HFF-Myc (cell line): Measurements from ENCODE around the gene RIC8A.

Experiments
- DNase-seq: peaks from one replicate; pipeline ENCODE4 v3.0.0-alpha.2; 2011; ENCODE audit warnings: low read depth; ENCODE audit errors: extremely low read depth
- H3K4me3 ChIP-seq: replicated peaks from 2 replicates; pipeline ENCODE4 v1.5.1; 2011; ENCODE audit warnings: low read depth, mild to moderate bottlenecking, control low read depth, low read length
- TF ChIP-seq, protein P1 (sequence below): IDR thresholded peaks from 2 replicates; pipeline ENCODE4 v1.5.1; 2012; ENCODE audit warnings: mild to moderate bottlenecking, low read depth, low read length, control low read depth; ENCODE audit errors: missing control alignments

RIC8A gene

DNA sequence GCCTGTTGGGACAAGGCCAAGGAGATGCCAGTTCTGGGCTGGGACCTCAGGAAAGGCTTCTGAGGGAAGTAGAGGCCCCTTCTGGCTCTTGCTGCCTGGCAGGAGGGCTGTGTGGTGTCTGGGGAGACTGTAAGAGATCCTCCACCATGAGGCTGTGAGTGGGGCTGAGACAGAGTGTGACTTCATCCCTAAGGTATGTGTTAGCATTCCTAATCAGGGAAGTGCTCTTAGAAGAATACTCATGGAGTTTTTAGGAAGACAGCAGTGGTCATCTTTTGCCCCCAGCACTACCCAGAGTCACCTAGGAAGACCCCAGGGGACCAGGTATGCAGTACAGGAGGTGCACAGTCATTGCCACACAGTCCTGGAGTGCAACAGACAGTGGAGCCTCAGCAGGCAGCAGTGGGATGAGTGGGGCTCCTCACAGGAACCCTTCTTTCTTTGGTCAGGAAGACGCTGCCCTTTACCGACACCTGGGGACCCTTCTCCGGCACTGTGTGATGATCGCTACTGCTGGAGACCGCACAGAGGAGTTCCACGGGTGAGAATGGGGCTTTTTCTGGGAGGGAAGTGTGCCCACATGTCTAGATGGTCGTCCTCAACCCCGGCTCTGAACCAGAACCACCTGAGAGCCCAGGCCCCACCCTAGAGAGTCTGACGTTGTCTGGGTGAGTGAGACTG, 2.8 kb downstream of the RIC8A start:
- TF ChIP-seq, protein P1, sequence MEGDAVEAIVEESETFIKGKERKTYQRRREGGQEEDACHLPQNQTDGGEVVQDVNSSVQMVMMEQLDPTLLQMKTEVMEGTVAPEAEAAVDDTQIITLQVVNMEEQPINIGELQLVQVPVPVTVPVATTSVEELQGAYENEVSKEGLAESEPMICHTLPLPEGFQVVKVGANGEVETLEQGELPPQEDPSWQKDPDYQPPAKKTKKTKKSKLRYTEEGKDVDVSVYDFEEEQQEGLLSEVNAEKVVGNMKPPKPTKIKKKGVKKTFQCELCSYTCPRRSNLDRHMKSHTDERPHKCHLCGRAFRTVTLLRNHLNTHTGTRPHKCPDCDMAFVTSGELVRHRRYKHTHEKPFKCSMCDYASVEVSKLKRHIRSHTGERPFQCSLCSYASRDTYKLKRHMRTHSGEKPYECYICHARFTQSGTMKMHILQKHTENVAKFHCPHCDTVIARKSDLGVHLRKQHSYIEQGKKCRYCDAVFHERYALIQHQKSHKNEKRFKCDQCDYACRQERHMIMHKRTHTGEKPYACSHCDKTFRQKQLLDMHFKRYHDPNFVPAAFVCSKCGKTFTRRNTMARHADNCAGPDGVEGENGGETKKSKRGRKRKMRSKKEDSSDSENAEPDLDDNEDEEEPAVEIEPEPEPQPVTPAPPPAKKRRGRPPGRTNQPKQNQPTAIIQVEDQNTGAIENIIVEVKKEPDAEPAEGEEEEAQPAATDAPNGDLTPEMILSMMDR: no peak
- peak overlapping the region; percentile 70 for H3K4me3 ChIP-seq
- DNase-seq: peak; percentile 35

DNA sequence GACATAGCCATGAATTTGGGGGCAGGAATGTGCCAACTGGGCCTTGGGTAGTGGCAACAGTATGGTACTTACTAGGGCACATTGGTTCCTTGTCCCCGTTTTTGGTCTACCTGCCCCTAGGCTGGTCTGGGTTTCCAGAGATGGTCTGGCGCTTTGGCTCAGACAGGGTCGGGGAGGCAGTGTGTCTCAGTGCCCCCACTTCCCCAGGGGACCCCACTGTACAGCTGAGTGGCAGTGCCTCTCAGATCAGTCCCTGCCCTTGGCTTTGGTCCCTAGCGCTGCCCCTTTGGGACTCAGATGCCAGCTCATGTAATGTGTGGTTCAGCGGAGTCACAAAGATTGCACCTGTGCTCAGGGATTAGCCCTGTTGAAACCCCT, 3.3 kb downstream of the RIC8A start:
- DNase-seq: no peak
- TF ChIP-seq, protein P1: no peak
- H3K4me3 ChIP-seq: peak overlapping the region; percentile 70; the same call in 1 of the 2 replicates

GRCh38 chr11:211295-211694, 3.8 kb downstream of the RIC8A start:
- DNase-seq: no peak
- TF ChIP-seq, protein P1: no peak

GRCh38 chr11:211741-212140, 4.2 kb downstream of the RIC8A start:
- TF ChIP-seq, protein P1: no peak
- no peak for DNase-seq
- no peak overlapping the region for H3K4me3 ChIP-seq

More at GRCh38 chr11:211295-211694, 3.8 kb downstream of the RIC8A start:
- no peak overlapping the region for H3K4me3 ChIP-seq

- no peak for DNase-seq
- no peak overlapping the region for H3K4me3 ChIP-seq
- TF ChIP-seq, protein P1: no peak
Observed at GRCh38 chr11:212150-213100, 4.9 kb downstream of the RIC8A start.

DNA sequence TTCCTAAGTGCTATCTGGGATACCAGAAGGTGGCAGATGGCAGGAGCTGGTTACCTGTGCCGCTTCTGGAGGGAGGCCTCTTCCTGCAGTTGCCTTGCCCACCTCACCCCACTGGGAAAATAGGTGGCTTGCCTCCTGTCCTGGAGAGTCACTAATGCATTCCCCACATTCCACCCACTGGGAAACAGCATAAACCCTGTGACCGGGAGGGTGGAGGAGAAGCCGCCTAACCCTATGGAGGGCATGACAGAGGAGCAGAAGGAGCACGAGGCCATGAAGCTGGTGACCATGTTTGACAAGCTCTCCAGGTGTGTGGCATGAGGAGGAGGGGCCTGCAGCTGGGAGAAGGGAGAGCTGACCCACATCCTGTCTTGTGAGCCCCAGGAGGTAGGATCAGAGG, 5.6 kb downstream of the RIC8A start:
- no peak overlapping the region for H3K4me3 ChIP-seq
- no peak for DNase-seq
- TF ChIP-seq, protein P1: no peak
